AG04450 (cell line): Measurements from ENCODE around the gene PSMD13. TPM values are rescaled to one million over a fixed set of nuclear protein-coding genes. Genes with fewer than 3 reads are reported as not detected.
"Not testable (repeated sequence)": the region's sequence is repeated elsewhere in the genome, so short reads cannot be mapped to it uniquely, and the experiment has no call there.

Experiments
- CTCF ChIA-PET: fragments of 300-600, 350-600 bp; formaldehyde crosslinking; extraction: SDS; loops from one replicate; lab custom pipeline; 2022; ENCODE audit warnings: antibody characterized with exemption, inconsistent platforms; lab: Charles Lee
- POLR2A ChIA-PET: fragments of 350-600 bp; formaldehyde crosslinking; extraction: SDS; loops from one replicate; lab custom pipeline; 2021; ENCODE audit warnings: antibody characterized with exemption, inconsistent platforms; lab: Yijun Ruan, JAX
- DNase-seq: peaks from one replicate; pipeline ENCODE4 v3.0.0-alpha.2; 2011; ENCODE audit warnings: low read depth, low spot score
- H3K27ac ChIP-seq: one replicate; pipeline ENCODE4 v1.5.1; 2012; ENCODE audit warnings: low read depth, low read length, control low read depth
- H3K27me3 ChIP-seq: one replicate; pipeline ENCODE4 v1.6.0; 2012; ENCODE audit warnings: low read length; ENCODE audit not compliant: control insufficient read depth, insufficient read depth
- H3K4me3 ChIP-seq: 2 replicates; pipeline ENCODE4 v1.5.1; 2011; ENCODE audit warnings: mild to moderate bottlenecking, low read depth, low read length, control low read depth
- H3K9me3 ChIP-seq: 2 replicates; pipeline ENCODE4 v1.5.1; 2012; ENCODE audit warnings: low read length; ENCODE audit not compliant: control insufficient read depth, insufficient read depth
- polyA plus RNA-seq: library from polyadenylated mRNA; depleted of rRNA; stranded (reverse); fragments of >200 nt; gene quantifications from 2 replicates; pipeline ENCODE4 v1.2.3, GENCODE V29; 2011
- TF ChIP-seq, protein P1 (sequence below): IDR thresholded peaks from 2 replicates; pipeline ENCODE4 v1.5.1; 2011; ENCODE audit warnings: low read depth, low read length, control low read depth, inconsistent platforms

The PSMD13 gene
- polyA plus RNA-seq, 1 experiment = 148 TPM

DNA sequence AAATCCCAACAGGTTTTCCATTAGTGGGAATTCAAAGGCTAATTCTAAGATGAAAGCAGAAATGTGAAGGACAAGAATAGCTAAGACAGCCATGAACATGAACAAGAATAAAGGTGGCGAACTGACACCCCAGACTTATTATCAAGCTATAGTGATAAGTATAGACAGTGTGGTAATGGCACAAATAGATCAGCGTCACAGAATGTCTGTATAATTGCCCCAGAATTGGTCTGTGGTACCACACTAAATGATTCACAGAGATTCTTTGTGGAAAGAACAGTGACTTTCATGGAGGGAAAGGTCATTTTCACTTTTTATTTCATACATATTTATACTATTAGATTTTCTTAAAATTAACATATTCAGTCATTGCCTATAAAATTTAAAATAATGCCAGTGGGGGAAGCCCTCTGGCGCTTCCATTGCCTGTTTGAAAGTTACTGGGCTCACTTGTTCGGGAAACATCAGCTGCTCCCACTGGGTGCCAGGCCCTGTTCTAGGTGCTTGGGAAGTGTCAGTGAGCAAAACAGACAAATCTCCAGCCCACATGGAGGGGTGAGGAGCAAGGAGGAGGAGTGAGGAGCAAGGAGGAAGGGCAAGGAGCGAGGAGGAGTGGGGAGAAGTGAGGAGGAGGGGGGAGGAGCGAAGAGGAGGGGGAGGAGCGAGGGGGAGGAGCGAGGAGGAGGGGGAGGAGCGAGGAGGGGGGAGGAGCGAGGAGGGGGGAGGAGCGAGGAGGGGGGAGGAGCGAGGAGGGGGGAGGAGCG, 30.1 kb downstream of the PSMD13 start:
- no peak overlapping the region for H3K27ac ChIP-seq
- TF ChIP-seq, protein P1, sequence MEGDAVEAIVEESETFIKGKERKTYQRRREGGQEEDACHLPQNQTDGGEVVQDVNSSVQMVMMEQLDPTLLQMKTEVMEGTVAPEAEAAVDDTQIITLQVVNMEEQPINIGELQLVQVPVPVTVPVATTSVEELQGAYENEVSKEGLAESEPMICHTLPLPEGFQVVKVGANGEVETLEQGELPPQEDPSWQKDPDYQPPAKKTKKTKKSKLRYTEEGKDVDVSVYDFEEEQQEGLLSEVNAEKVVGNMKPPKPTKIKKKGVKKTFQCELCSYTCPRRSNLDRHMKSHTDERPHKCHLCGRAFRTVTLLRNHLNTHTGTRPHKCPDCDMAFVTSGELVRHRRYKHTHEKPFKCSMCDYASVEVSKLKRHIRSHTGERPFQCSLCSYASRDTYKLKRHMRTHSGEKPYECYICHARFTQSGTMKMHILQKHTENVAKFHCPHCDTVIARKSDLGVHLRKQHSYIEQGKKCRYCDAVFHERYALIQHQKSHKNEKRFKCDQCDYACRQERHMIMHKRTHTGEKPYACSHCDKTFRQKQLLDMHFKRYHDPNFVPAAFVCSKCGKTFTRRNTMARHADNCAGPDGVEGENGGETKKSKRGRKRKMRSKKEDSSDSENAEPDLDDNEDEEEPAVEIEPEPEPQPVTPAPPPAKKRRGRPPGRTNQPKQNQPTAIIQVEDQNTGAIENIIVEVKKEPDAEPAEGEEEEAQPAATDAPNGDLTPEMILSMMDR = no peak
- DNase-seq = no peak
- CTCF ChIA-PET = no interaction called here
- peaks cover 7% of the 10 kb centered on the region for H3K27me3 ChIP-seq
- POLR2A ChIA-PET = no interaction called here
- H3K9me3 ChIP-seq = peaks cover 15% of the 10 kb centered on the region; the same call in 1 of the 2 replicates
- H3K4me3 ChIP-seq = no peak overlapping the region

DNA sequence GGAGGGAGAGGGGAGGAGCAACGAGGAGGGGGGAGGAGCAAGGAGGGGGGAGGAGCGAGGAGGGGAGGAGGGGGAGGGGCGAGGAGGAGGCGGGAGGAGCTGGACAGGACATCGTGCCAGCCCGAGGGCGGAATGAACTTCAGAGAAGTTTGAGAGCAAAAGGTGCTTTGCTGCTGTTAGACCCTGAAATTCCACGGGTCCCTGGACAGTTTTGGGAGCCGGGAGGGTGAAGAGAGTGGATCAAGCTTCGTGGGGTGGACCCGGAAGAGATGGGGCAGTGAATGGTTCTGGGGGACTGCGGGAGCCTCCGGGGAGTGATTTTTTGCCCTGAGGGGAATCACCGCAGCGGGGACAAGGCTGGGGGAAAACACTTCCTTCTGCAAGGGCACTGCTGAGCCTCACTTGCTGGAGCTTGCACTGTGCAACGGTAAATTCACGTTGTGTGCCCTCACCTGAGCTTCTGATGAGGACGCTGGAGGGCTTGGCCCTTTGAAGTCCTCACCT, 30.8 kb downstream of the PSMD13 start:
- POLR2A ChIA-PET = interaction anchor here (1.2 kb wide), 1 partner anchor 17 kb away, joined by 3 read pairs; no protein-coding TSS in a partner anchor
- Histone ChIP-seq H3K27me3 (peaks cover 14% of the 10 kb centered on the region), H3K9me3 (peaks cover 15% of the 10 kb centered on the region; the same call in 1 of the 2 replicates), H3K4me3 (no peak overlapping the region), H3K27ac (no peak overlapping the region)
- DNase-seq = no peak
- TF ChIP-seq, protein P1 = no peak
- CTCF ChIA-PET = no interaction called here

DNA sequence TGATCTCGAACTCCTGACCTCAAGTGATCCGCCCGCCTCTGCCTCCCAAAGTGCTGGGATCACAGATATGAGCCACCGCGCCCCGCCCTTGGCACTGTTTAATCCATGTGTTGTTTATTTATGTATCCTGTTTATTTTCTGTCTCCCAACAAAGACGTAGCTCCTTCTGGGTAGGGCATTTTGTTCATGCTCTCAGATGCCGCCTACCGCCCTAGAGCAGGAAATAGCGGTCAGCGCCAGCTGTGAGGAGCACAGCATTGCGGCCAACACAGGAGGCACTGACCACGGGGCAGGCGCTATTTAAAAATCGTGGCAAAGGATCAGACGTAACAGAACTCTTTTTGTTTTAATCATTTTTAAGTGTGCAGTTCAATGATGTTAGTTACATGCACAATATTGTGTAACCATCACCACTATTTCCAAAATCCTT, 32.0 kb downstream of the PSMD13 start:
- H3K4me3 ChIP-seq, H3K27ac ChIP-seq, DNase-seq, CTCF ChIA-PET: not testable (repeated sequence)
- Histone ChIP-seq H3K27me3 (peaks cover 21% of the 10 kb centered on the region), H3K9me3 (peaks cover 15% of the 10 kb centered on the region; the same call in 1 of the 2 replicates)
- TF ChIP-seq, protein P1 = 0 out of 2 replicates have a peak, but pooled peaks have one; percentile 16
- POLR2A ChIA-PET = interaction anchor here (1.1 to 1.2 kb wide), 2 partner anchors 18 to 61 kb away, joined by 3 read pairs; partner anchors contain the start of genes BET1L and RIC8A

DNA sequence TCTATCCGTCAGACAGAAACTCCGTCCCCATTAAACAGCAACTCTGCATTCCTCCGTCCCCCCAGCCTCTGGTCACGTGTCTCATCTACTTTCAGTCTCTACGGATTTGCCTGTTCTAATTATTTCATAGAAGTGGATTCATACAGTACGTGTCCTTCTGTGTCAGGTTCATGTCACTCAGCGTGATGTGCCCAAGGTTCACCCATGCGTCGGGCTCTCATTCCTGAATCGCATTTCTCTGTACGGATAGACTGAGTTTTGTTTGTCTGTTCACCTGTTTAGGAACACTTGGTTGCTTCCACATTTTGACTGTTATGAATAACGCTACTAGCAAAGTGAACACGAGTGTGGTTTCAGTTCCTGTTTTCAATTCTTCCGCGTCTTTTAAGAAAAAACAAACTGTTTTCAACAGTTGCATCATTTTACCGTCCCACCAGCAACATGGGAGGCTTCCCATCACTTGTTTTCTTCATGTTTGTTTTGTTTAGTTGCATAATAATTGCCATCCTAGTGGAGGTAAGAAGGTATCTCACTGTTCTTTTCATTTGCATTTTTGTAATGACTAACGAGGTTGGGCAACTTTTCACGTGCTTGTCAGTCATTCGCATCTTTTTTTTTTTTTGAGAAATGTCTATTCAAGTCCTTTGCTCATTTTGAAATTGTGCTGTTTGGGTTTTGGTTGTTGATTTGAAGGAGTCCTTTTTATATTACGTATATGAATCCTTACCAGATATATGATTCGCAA, 32.5 kb downstream of the PSMD13 start:
- ChIA-PET CTCF (no interaction called here), POLR2A (interaction anchor here (1.1 kb wide), 1 partner anchor 62 kb away, joined by 3 read pairs; the partner anchor contains the start of genes BET1L and RIC8A)
- TF ChIP-seq, protein P1 = no peak
- no peak overlapping the region for H3K4me3 ChIP-seq
- H3K9me3 ChIP-seq = peaks cover 15% of the 10 kb centered on the region; the same call in 1 of the 2 replicates
- H3K27me3 ChIP-seq = peaks cover 26% of the 10 kb centered on the region
- no peak overlapping the region for H3K27ac ChIP-seq
- no peak for DNase-seq
